ENCODE measurements around the gene RAPGEF5. TPM values are rescaled to one million over a fixed set of nuclear protein-coding genes. Genes with fewer than 3 reads are reported as not detected.

RAPGEF5 gene
- polyA plus RNA-seq, 1 of the 3 experiments (the other 2 are of a cell fraction) = 1.2 TPM

DNA sequence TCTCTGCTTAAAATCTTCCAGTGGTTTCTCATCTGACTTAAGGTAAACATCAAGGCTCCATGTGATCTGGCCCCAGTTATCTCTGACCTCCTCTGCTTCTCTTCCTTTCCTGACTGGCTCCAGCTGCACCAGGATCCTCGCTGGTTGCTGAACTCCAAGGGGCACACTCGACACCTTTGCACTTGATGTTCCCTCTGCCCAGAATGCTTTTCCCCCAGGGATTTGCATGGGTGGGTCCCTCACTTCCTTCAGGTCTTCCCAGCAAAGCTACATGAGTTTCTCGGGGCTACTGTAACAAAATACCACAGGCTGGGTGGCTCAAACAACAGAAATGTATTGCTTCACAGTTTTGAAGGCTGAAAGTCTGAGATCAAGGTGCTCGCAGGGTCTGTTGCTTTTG is 245.3 kb downstream of the RAPGEF5 start:
- no peak overlapping the region for H3K4me3 ChIP-seq (ENCODE audit: low read depth in 2 of 2, low read length in 1 of 2)
- no peaks in the 10 kb centered on the region for H3K9me2 ChIP-seq
- no peaks in the 10 kb centered on the region for H4K20me1 ChIP-seq (ENCODE audit: insufficient read depth)
- H2AFZ ChIP-seq (ENCODE audit: low read depth) = no peak overlapping the region
- TF ChIP-seq, protein P1, sequence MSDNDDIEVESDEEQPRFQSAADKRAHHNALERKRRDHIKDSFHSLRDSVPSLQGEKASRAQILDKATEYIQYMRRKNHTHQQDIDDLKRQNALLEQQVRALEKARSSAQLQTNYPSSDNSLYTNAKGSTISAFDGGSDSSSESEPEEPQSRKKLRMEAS (IDR thresholded peaks at IDR 0.05; ENCODE audit: low read depth) = no peak
- no peak for TF ChIP-seq FOXM1 (IDR thresholded peaks at IDR 0.05; ENCODE audit: low read depth)
- no peak for TF ChIP-seq IRF3 (IDR thresholded peaks at IDR 0.05; ENCODE audit: low read depth, low read length)
- TF ChIP-seq, protein P2, sequence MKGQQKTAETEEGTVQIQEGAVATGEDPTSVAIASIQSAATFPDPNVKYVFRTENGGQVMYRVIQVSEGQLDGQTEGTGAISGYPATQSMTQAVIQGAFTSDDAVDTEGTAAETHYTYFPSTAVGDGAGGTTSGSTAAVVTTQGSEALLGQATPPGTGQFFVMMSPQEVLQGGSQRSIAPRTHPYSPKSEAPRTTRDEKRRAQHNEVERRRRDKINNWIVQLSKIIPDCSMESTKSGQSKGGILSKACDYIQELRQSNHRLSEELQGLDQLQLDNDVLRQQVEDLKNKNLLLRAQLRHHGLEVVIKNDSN (IDR thresholded peaks at IDR 0.05; ENCODE audit: borderline replicate concordance, low read depth) = no peak
- TF ChIP-seq GABPA (IDR thresholded peaks at IDR 0.05; ENCODE audit: low read depth) = no peak
- no peak for TF ChIP-seq MXI1 (IDR thresholded peaks at IDR 0.05; ENCODE audit: low read depth, low read length)
- no peak for TF ChIP-seq YY1 (IDR thresholded peaks at IDR 0.05; ENCODE audit: low read depth)
- TF ChIP-seq ELF1 (IDR thresholded peaks at IDR 0.05) = no peak
- TF ChIP-seq USF2 (IDR thresholded peaks at IDR 0.05; ENCODE audit: borderline replicate concordance, low read depth, low read length) = no peak
- no peak for TF ChIP-seq RXRA (IDR thresholded peaks at IDR 0.05; ENCODE audit: borderline replicate concordance, low read depth)
- no peak for TF ChIP-seq CHD2 (IDR thresholded peaks at IDR 0.05; ENCODE audit: low read length, partially characterized antibody)
- TF ChIP-seq REST (IDR thresholded peaks at IDR 0.05; ENCODE audit: low read depth, low read length) = no peak
- ChIA-PET CTCF (interaction anchor here (0.8 to 9.6 kb wide), 27 partner anchors 11 to 389 kb away, joined by 3 to 203 read pairs (median 13); partner anchors contain the start of genes RAPGEF5 and STEAP1B), POLR2A (no interaction called here)
- no peak for DNase-seq
- H3K36me3 ChIP-seq (replicated peaks in 1 of 2; ENCODE audit: control insufficient read depth in 1 of 2, insufficient read depth in 2 of 2, low read length in 1 of 2) = no peaks in the 10 kb centered on the region
- H3F3A ChIP-seq (replicated peaks; ENCODE audit: insufficient read depth) = no peaks in the 10 kb centered on the region
- H3K4me1 ChIP-seq (ENCODE audit: control insufficient read depth in 1 of 2, insufficient read depth in 2 of 2, low read depth in 1 of 2, low read length in 1 of 2) = peaks cover 0 to 7% of the 10 kb centered on the region in 2 experiments; a peak in 1 of 4 replicates
- H3K79me2 ChIP-seq (ENCODE audit: insufficient read depth) = no peaks in the 10 kb centered on the region
- H3K27me3 ChIP-seq (ENCODE audit: insufficient read depth) = no peaks in the 10 kb centered on the region
- 82% methylated on average over 4 of the region's 4 CpGs for WGBS (ENCODE audit: low lambda C conversion rate)
- H3K4me2 ChIP-seq = no peak overlapping the region
- no peaks in the 10 kb centered on the region for H3K9me3 ChIP-seq
- H3K9ac ChIP-seq = no peak overlapping the region
- no peak overlapping the region for H3K27ac ChIP-seq (ENCODE audit: low read depth in 2 of 2, low read length in 1 of 2)
